DOHH2 (cell line): Measurements from ENCODE around the gene NXT1.

ENCODE experiments used
- H3F3A ChIP-seq: fragments of 200-600 bp; sonication (generic), shearing (Covaris generic); 2 replicates; pipeline ENCODE4 v1.6.0; 2016; ENCODE audit warnings: antibody characterized with exemption, mild to moderate bottlenecking; ENCODE audit not compliant: control insufficient read depth, insufficient read depth
- H3K27ac ChIP-seq: fragments of 200-600 bp; sonication (generic); 2 replicates; pipeline ENCODE4 v1.5.1; 2014; ENCODE audit warnings: low read depth, mild to moderate bottlenecking, low read length, moderate library complexity
- H3K27me3 ChIP-seq: fragments of 200-600 bp; sonication (generic); 2 replicates; pipeline ENCODE4 v1.6.1; 2014; ENCODE audit warnings: mild to moderate bottlenecking, low read length, mixed read lengths; ENCODE audit not compliant: control insufficient read depth
- H3K36me3 ChIP-seq: fragments of 200-600 bp; sonication (generic); 2 replicates; pipeline ENCODE4 v1.6.1; 2014; ENCODE audit warnings: mild to moderate bottlenecking, low read length, moderate library complexity, mixed read lengths; ENCODE audit not compliant: control insufficient read depth
- H3K4me1 ChIP-seq: fragments of 200-600 bp; sonication (generic); 2 replicates; pipeline ENCODE4 v1.6.1; 2014; ENCODE audit warnings: mild to moderate bottlenecking, low read length, mixed read lengths; ENCODE audit not compliant: control insufficient read depth
- H3K4me2 ChIP-seq: fragments of 200-600 bp; sonication (generic); 2 replicates; pipeline ENCODE4 v1.6.0; 2014; ENCODE audit warnings: mild to moderate bottlenecking, low read length, moderate library complexity
- H3K4me3 ChIP-seq: fragments of 200-600 bp; sonication (generic); 2 replicates; pipeline ENCODE4 v1.5.1; 2014; ENCODE audit warnings: mild to moderate bottlenecking, low read length, mixed read lengths
- H3K79me2 ChIP-seq: fragments of 200-600 bp; sonication (generic); 2 replicates; pipeline ENCODE4 v1.6.1; 2014; ENCODE audit warnings: mild to moderate bottlenecking, low read length, mixed read lengths; ENCODE audit not compliant: control insufficient read depth
- H3K9me2 ChIP-seq: fragments of 200-600 bp; sonication (generic); replicated peaks from 2 replicates; pipeline ENCODE4 v1.6.1; 2014; ENCODE audit warnings: mild to moderate bottlenecking, low read length, mixed read lengths; ENCODE audit not compliant: control insufficient read depth
- H3K9me3 ChIP-seq: fragments of 200-600 bp; sonication (generic); 2 replicates; pipeline ENCODE4 v1.6.1; 2014; ENCODE audit warnings: antibody characterized with exemption, low read length, mixed read lengths; ENCODE audit not compliant: control insufficient read depth, insufficient read depth
- H4K20me1 ChIP-seq: fragments of 200-600 bp; sonication (generic); 2 replicates; pipeline ENCODE4 v1.6.0; 2014; ENCODE audit warnings: low read depth, mild to moderate bottlenecking, antibody characterized with exemption, low read length, moderate library complexity; ENCODE audit not compliant: control insufficient read depth, insufficient read depth
- EZH2phosphoT487 ChIP-seq: fragments of 200-600 bp; sonication (generic); IDR thresholded peaks from 2 replicates; pipeline ENCODE4 v1.6.1; 2017; ENCODE audit warnings: borderline replicate concordance, mild to moderate bottlenecking, antibody characterized with exemption, low read length, moderate library complexity, mixed read lengths
- TF ChIP-seq, protein P1 (sequence below): fragments of 200-600 bp; sonication (generic); IDR thresholded peaks from one replicate; pipeline ENCODE4 v1.5.1; 2014; ENCODE audit warnings: antibody characterized with exemption, mild to moderate bottlenecking, low read depth, low read length; ENCODE audit not compliant: poor library complexity, severe bottlenecking

The NXT1 gene

DNA sequence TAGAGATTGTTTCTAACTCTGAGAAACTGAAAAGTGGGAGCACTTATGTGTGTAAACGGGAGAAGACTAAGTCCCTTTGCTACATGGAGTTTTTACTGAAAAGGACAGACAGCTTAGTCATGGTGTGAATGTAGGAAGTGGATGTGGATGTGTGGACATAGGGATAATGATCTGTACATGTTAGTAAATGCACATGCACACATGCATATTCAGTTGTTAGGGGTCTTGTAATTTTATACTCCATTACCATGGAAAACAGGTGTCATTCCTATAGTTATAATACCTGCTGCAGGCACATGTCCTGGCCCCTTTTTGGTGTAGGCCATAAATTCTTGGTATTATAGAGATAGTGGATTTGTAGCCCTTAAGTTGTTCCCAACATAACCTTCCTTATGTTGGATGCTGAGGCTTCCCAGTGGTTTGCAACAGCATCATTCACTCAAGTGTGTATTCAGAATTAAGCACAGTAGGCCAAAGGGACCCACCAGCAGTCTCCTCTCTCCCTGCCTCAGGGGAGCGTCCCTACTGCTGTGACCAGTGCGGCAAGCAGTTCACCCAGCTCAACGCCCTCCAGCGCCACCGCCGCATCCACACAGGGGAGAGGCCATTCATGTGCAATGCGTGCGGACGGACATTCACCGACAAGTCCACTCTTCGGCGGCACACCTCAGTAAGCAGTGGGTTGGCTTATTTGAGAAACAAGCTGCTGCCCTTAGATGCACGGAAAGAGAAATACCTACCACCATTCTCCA lies 18.7 kb downstream of the NXT1 start:
- no peaks in the 10 kb centered on the region for H3K27me3 ChIP-seq
- H3K4me3 ChIP-seq, result no peak overlapping the region
- H3K9me3 ChIP-seq, result no peaks in the 10 kb centered on the region
- H3K79me2 ChIP-seq, result peaks cover 48% of the 10 kb centered on the region
- no peaks in the 10 kb centered on the region for H3F3A ChIP-seq
- no peak overlapping the region for H3K27ac ChIP-seq
- no peaks in the 10 kb centered on the region for H3K9me2 ChIP-seq
- no peak overlapping the region for H3K4me2 ChIP-seq
- peaks cover 15% of the 10 kb centered on the region for H3K4me1 ChIP-seq
- peaks cover 9% of the 10 kb centered on the region for H4K20me1 ChIP-seq
- peaks cover 98% of the 10 kb centered on the region for H3K36me3 ChIP-seq
- TF ChIP-seq, protein P1, sequence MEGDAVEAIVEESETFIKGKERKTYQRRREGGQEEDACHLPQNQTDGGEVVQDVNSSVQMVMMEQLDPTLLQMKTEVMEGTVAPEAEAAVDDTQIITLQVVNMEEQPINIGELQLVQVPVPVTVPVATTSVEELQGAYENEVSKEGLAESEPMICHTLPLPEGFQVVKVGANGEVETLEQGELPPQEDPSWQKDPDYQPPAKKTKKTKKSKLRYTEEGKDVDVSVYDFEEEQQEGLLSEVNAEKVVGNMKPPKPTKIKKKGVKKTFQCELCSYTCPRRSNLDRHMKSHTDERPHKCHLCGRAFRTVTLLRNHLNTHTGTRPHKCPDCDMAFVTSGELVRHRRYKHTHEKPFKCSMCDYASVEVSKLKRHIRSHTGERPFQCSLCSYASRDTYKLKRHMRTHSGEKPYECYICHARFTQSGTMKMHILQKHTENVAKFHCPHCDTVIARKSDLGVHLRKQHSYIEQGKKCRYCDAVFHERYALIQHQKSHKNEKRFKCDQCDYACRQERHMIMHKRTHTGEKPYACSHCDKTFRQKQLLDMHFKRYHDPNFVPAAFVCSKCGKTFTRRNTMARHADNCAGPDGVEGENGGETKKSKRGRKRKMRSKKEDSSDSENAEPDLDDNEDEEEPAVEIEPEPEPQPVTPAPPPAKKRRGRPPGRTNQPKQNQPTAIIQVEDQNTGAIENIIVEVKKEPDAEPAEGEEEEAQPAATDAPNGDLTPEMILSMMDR, result no peak
- no peak for TF ChIP-seq EZH2phosphoT487

DNA sequence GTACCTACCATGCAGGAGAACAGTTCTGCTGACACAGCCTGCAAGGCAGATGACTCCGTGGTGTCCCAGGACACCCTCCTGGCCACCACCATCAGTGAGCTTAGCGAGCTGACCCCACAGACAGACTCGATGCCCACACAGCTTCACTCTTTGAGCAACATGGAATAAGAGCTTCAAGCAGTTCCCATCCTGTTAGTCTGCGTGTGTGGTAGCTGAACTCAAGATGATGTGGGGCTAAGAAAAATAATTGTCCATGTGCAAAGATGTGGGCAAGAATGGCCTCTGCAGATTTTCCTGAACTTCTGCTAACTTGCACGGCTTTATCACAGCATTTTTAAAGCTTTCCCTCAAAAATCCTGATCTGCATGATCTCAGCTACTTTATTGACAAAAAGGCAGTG lies 19.7 kb downstream of the NXT1 start:
- peaks cover 38% of the 10 kb centered on the region for H3K79me2 ChIP-seq
- TF ChIP-seq EZH2phosphoT487, result no peak
- TF ChIP-seq, protein P1, result no peak
- H3K4me1 ChIP-seq, result peaks cover 15% of the 10 kb centered on the region
- H3K27ac ChIP-seq, result no peak overlapping the region
- H3K4me3 ChIP-seq, result no peak overlapping the region
- peaks cover 89% of the 10 kb centered on the region for H3K36me3 ChIP-seq
- H3F3A ChIP-seq, result no peaks in the 10 kb centered on the region
- H4K20me1 ChIP-seq, result peaks cover 9% of the 10 kb centered on the region
- no peaks in the 10 kb centered on the region for H3K9me2 ChIP-seq
- no peak overlapping the region for H3K4me2 ChIP-seq
- no peaks in the 10 kb centered on the region for H3K27me3 ChIP-seq
- no peaks in the 10 kb centered on the region for H3K9me3 ChIP-seq

DNA sequence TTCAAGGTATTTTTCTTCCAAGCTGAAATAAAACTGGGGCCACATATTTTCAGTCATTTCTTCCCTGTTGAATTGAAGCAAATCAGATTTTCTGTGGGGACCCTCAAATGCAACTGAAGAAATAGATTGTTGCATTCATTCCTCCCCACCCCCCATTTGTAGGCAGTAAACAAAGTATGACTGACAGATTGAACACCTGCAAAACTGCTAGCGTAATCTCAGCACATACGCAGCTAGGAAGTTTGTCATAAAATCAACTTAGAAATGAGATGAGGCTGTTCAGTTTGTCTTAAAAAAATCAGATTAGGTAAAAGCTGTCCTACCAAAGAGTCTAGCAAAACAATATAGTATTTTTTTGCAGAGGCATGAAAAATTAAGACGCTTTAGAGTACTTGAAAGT lies 20.3 kb downstream of the NXT1 start:
- no peaks in the 10 kb centered on the region for H3K27me3 ChIP-seq
- H3K4me2 ChIP-seq, result no peak overlapping the region
- H3K27ac ChIP-seq, result no peak overlapping the region
- H3K4me3 ChIP-seq, result no peak overlapping the region
- H3K36me3 ChIP-seq, result peaks cover 90% of the 10 kb centered on the region
- H3K9me2 ChIP-seq, result no peaks in the 10 kb centered on the region
- H3F3A ChIP-seq, result no peaks in the 10 kb centered on the region
- H3K79me2 ChIP-seq, result peaks cover 32% of the 10 kb centered on the region
- peaks cover 12% of the 10 kb centered on the region for H3K4me1 ChIP-seq
- peaks cover 9% of the 10 kb centered on the region for H4K20me1 ChIP-seq
- no peaks in the 10 kb centered on the region for H3K9me3 ChIP-seq
- no peak for TF ChIP-seq EZH2phosphoT487
- TF ChIP-seq, protein P1, result no peak

DNA sequence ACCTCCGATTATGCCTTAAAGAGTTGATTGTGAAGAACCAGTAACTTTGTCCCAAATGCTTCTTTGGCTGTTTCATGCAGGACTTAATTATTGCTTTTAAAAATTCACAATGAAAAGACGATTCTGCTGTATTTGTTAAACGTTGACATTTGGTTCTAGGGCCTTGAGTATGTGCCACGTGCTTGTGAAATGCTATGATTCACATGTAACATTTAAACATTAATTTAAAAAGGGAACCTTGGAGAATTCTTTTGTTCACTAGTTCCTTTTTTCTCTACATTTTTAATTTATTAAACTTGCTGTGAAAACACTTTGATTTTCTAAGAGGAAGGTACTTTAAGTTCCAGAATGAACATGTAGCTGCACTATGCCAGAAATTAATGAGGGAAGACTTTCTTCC lies 20.9 kb downstream of the NXT1 start:
- TF ChIP-seq, protein P1, result no peak
- TF ChIP-seq EZH2phosphoT487, result no peak
- peaks cover 26% of the 10 kb centered on the region for H3K79me2 ChIP-seq
- peaks cover 6% of the 10 kb centered on the region for H3K4me1 ChIP-seq
- H3K9me2 ChIP-seq, result no peaks in the 10 kb centered on the region
- no peak overlapping the region for H3K4me2 ChIP-seq
- H3K27ac ChIP-seq, result no peak overlapping the region
- H3F3A ChIP-seq, result no peaks in the 10 kb centered on the region
- H3K27me3 ChIP-seq, result no peaks in the 10 kb centered on the region
- H3K4me3 ChIP-seq, result no peak overlapping the region
- peaks cover 88% of the 10 kb centered on the region for H3K36me3 ChIP-seq
- no peaks in the 10 kb centered on the region for H3K9me3 ChIP-seq
- H4K20me1 ChIP-seq, result peaks cover 8% of the 10 kb centered on the region
